ACHN (cell line): ENCODE results near the gene FHIT.
"Not testable (repeated sequence)": the region's sequence is repeated elsewhere in the genome, so short reads cannot be mapped to it uniquely, and the experiment has no call there.

Experiments
- DNase-seq: peaks from one replicate; pipeline ENCODE4 v3.0.0-alpha.2; 2015
- in situ Hi-C: cut with HindIII; loops from 2 replicates; pipeline ENCODE4 v1.10.0; 2017; ENCODE audit warnings: low sequenced_read_pairs, low pct_ligation_motif_present, low pct_unique_long_range_greater_than_20kb

FHIT gene

DNA sequence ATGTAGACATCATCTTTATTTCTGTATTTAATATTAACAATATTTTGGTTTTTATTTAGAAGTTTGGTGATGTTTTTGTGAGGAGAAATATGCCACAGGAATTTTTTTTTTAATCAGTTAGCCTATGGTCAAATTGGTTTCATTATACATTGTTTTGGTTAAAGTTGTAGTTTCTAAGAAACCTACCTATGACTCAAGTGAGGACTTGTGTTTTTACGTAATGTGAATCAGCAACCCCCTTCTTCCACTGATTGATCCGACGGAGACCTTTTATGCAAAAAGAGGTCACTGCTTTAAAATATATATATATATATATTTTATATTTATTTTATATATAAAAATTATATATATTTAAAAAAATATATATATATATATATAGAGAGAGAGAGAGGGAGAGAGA lies 698.1 kb downstream of the FHIT start:
- DNase-seq, result no peak
- in situ Hi-C loops, result no loop called here

DNA sequence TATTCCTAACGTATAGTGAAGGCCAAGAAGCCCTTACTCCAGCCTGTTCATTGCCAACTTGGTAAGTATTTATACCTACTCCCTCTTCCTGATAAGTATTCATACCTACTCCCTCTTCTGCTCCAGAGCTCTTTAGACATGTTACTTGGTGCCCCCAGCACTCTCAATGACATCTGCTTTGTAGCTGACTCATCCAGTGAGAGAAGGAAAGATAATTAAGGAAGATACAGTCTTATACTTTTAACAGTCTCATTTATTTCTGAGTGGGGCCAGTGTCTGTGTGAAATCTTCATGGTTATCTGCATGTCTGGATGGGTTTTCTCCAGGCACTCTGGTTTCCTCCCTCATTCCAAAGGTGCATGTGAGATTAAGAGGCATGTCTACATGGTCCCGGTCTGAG lies 698.7 kb downstream of the FHIT start:
- in situ Hi-C loops, result no loop called here
- no peak for DNase-seq

DNA sequence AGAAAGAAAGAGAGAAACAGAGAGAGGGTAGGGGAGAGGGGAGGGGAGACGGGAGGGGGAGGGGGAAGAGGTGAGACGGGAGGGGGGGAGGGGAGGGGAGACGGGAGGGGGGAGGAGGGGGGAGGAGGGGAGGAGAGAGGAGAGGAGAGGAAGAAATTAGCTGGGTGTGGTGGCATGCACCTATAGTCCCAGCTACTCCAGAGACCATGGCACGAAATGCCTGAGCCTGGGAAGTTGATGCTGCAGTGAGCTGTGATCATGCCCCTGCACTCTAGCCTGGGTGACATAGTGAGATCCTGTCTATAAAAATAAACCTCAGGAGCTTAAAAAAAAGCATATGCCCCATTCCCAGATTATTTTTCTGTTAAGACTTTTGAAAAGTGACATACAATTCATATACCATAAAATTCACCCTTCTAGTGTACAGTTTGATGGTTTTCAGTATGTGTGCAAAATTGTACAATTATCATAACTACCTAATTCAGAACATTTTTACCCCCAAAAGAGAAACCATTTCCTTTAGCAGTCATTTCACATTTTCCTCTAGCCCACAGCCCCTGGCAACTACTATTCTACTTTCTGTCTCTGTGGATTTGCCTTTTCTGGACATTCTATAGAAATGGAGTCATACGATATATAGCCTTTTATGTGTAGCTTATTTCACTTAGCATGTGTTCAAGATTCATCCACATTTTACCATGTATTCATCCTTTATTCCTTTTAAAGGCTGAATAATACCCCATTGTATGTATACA lies 699.6 kb downstream of the FHIT start:
- in situ Hi-C loops, result no loop called here
- DNase-seq, result no peak

DNA sequence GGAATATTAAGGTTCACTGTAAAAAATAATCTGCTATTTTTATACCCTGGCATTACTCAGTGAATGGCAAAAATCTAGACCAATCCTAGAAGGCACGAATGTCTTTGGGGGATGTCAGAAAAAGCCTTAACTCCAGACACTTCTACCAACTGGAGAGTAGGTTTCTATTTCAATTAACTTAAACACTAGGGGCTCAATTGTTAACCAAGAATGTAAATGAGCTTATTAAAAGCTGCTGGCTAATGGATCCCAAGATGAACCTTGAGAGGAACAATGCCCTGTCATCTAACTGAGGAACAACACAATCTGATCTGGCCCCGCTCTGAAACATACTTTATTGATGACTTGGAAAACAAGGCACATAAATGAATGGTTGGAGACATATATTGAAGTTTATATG lies 701.4 kb downstream of the FHIT start:
- no peak for DNase-seq
- in situ Hi-C loops, result no loop called here

DNA sequence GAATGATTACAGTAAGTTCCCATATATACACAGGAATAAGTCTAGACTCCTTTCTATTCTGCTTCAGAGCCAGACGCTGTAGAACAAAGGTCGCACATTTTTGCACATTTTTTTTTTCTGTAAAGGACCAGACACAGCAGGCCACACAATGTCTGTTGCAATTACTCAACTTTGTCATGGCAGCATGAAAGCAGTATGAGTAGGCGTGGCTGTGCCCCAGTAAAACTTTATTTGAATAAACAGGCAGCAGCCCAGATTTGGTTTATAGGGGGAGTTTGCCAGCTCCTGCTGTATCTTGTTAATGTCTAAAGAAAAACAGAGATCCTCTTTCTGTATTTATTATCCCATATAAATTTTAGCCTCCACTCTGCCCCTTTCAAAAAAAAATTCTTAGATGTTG lies 708.3 kb downstream of the FHIT start:
- no peak for DNase-seq
- in situ Hi-C loops, result no loop called here

DNA sequence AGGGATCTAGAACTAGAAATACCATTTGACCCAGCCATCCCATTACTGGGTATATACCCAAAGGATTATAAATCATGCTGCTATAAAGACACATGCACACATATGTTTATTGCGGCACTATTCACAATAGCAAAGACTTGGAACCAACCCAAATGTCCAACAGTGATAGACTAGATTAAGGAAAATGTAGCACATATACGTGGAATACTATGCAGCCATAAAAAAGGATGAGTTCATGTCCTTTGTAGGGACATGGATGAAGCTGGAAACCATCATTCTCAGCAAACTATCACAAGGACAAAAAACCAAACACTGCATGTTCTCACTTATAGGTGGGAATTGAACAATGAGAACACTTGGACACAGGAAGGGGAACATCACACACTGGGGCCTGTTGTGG lies 711.9 kb downstream of the FHIT start:
- in situ Hi-C loops, DNase-seq: not testable (repeated sequence)

DNA sequence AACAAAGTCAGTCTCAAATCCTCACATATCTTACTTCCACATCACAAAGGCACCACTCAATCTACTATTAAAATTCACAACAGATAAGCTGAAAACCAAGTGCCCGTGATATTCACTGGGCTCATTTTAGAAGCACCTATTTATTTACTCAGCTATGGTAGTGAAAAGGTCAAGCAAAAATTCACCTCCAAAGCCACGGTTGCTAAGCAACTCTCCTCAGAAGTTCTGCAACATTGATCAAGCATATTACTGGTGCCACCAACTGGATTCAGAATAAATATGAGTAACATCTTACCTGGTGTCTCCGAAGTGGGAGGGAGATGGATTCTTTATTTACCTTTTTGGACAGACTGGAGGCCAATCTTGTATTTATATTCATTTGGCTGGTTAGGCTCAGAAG lies 714.8 kb downstream of the FHIT start:
- in situ Hi-C loops, result no loop called here
- no peak for DNase-seq

DNA sequence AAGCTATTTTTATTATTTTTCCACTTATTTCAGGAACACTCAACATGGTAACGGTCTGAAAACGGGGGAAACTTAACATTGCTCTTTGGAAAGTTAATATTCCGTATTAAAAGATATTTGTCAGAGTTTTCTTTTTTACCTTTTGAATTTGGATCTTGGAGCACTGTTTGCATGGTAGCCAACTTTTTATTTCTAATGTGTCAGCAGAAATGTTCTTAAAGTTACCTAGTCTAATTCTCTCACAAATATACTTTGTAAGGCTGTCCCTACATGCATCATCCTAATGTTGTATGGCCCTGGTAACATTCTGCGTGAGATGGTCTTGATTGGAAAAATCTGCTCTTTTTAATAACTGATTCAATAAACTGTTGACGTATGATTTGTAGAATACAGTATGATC lies 719.5 kb downstream of the FHIT start:
- in situ Hi-C loops, result no loop called here
- no peak for DNase-seq

DNA sequence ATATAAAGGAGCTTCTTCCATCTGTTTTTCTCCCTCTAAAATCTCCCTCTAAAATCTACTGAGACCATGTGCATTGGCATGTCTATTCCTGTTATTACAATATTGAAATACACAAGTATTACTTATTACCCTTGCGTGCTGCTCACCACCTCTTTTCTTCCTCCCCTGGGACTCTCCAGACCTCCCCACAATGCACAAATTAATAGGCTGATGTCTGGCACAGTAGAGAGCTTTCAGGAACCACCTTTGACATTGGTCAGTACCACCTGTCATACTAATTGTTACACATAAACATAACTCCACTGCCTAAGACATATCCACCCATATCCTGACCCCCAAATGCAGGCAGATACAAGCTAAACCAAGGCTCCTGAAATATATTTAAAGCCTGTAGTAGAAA lies 722.6 kb downstream of the FHIT start:
- no peak for DNase-seq
- in situ Hi-C loops, result no loop called here

DNA sequence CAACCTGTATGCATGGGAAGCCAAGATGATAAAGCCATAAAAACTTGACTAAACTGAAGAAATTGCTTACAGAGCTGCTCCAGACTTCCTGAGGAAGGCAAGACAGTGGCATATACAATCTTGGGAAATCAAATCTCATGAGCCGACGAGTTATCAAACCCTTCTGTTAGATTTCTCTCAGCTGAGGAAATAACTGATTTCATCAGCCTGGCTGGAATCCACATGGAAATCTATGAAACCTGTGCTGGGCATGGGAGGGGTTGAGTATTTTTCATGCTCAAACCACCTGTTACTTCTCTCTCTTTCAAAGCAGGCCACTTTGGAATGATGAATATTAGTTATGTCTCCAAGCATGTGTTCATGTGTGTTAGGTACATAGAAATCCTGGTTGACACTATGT lies 727.7 kb downstream of the FHIT start:
- DNase-seq, result no peak
- in situ Hi-C loops, result no loop called here

DNA sequence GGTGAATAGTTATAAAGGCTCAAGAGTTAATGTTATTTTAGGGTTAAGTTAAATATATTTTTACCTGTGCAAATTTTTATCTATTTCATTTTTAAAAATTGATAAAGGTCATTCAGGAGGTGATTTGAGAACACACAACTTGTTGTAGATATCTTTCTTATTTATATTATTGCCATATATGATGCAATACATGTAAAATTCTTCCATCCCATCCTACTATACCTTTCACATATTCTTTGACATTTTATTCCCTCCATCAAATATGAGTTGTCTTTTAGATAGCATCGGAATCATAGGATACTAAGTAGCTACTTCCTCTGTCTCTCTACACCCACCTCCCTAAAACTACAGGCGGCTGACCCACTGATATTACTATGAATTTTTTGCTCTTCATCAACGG lies 734.1 kb downstream of the FHIT start:
- in situ Hi-C loops, result no loop called here
- DNase-seq, result no peak

DNA sequence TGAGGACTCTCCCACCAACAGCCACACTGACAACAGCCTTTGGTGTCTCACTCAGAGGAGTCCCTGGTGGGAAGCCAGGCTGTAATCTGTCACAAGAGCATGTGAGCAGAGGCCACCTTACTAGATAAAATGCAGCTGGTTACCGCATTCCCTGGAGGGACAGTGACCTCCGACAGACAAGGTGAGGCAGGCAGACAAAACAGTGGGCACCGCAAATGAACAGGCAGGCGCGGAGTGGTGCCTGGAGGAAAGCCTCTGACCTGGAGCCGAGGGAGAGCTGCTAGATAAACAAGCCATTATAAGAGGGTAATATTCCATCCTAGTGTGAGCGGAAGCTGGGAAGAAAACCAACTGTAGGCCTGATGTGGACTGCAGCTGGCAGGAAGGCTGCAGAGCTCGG lies 736.4 kb downstream of the FHIT start:
- in situ Hi-C loops, result no loop called here
- no peak for DNase-seq

DNA sequence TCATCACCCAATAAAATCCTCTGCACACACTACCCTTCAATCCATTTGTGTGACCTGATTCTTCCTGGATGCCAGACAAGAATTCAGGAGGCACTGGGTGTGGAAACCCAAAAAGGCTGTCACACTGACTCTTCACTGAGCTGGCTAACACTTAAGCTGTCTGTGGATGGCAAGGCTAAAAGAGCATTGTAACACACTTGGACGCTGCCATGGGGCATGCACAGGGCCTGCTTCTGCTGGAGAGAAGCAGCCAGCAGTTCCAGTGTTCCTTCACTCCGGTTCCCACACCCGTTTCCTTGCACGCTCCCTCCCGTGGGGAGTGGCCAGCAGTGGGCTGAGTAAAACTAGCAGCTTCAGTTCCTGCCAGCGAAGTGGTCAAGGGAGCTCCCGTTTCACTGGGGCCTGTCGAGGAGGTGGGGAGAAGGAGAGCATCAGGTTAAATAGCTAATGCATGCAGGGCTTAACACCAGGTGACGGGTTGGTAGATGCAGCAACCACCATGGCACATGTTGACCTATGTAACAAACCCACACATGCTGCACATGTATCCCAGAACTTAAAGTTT lies 737.1 kb downstream of the FHIT start:
- in situ Hi-C loops, result no loop called here
- no peak for DNase-seq

DNA sequence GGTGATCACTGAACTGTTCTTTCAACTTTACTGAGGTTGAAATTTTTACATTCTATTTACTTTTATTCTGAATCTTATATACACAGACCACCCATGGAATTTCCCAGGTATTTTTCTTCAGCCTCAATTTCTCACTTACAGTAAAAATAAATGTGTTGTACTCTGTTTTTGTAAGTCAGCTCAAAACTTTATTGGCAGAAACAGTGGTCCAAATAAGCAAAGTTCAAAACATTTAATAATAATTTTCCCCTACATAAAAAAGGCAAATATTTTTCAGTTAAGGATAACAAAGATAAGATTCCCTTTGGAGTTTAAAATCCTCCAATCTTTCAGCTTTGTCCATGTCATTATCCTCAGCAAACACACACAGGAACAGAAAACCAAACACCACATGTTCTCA lies 738.0 kb downstream of the FHIT start:
- no peak for DNase-seq
- in situ Hi-C loops, result no loop called here

DNA sequence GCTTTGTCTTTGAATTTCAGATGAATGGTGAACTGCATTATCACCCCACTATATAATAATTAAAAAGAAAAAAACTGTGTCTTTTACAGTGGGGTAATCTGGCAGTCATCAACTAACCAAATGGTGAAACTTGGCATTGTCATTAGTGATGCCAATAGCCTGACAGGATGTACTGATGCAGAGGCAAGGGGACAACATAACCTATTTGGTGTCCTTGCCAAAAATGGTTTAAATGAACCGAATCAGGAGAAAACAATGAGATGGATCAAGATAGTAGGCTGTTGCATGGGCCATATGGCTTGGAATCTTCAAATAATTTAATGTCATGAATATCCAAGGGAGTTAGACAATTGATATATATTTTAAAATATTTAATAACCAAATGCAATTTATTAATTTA lies 738.7 kb downstream of the FHIT start:
- DNase-seq, result no peak
- in situ Hi-C loops, result no loop called here

DNA sequence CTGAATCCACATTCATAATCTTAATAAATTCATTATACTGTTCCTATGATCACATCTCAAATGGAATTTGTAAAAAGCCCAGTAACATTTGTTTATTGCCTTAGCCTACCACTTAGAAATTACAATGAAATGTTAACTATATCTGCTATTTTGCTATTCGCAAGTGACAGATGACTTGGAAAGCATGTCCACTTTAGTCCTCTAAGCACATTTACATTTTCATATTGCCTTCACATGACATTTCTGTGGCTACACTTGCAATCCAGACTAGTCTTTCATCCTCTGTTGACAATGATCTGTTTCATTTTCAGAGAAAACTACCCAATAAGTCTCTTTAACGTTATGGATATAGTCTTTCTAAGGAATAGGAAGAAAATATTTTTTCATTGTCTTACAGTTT lies 741.8 kb downstream of the FHIT start:
- DNase-seq, result no peak
- in situ Hi-C loops, result no loop called here

DNA sequence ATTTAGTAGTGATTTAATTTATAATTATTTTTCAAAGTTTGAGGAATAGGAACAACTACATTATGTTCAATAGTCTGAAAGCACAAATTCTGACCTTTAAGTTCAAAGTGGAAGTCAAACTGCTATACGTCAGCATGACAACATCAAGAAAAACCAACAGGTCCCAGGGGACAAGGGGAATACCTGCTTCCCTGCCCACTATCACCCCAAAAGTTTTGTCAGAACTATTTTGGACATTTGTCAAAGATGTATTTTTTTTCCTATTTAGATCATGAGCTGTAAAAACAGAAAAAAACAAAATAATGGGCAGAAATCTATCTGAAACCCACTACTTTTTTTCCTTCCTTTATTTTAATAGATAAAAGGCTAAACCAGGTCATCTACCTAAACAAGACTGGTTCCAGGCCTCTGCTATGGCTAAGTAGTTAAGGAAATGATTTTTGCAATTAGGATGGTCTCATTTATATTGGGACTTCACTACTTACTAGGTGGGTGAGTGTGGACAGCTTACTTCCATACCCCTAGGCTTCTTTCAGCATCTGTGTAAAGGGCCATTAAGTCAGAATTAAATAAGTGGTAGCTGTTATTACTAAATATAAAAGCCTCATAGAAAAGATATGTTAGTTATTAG lies 746.3 kb downstream of the FHIT start:
- in situ Hi-C loops, result no loop called here
- no peak for DNase-seq

DNA sequence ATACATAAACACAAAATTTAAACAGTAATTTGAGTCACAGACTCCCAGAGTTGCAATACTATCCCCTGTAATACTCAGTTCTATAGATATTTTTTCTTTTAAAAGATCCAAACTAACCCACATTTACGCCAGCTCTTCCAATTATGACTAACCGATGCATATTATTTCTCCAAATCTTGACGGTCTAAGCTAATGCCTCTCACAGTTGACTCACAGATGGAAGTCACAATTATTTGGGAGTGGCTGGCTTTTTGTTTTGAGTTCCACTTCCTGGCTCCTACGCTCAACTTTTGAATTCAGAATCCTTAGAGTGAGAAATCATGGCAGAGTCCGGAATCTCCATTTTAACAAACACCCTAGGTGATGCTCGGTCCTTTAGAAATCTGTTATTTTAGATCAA lies 749.9 kb downstream of the FHIT start:
- in situ Hi-C loops, result no loop called here
- no peak for DNase-seq

DNA sequence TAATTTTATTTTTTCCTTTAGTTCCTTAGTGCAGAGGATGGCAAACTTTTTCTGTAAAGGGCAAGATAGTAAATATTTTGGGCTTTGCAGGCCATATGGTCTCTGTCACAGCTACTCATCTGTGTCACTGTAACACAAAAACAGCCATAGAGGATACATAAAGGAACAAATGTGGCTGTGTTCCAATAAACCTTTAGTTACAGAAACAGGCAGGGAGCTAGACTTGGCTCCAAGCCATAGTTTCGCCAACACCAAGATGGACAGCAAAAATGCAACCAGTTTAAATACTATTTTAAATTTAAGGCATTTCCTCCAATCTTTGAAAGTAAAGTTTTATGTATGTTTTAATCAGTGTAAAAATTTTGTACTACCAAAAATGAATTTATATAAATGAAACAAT lies 753.4 kb downstream of the FHIT start:
- DNase-seq, result no peak
- in situ Hi-C loops, result no loop called here

DNA sequence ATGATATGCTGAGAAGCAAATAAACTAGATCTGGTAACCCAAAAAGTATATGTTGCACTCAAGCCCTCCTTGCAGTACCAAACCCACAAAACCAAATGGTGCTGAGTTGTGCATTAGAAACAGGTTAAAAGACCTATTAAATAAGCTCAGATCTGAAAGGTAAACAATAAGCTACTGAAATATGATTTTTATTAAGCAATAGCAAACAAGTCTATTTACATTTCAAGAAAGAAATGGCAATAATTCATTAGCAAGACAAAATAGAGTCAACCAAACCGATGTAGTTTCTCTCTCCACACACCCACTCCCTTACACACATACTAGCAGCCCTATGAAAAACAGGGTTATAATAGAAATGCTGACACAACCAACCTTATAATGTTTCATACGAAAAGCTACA lies 760.3 kb downstream of the FHIT start:
- DNase-seq, result no peak
- in situ Hi-C loops, result no loop called here
